Adrenal gland (tissue), 12 donors: ENCODE data around the gene YPEL2. TPM values are rescaled to one million over a fixed set of nuclear protein-coding genes. Genes with fewer than 3 reads are reported as not detected.
A peak's percentile ranks its signal among the peaks of the same experiment; 100 is the strongest.
"Not testable (repeated sequence)": the region's sequence is repeated elsewhere in the genome, so short reads cannot be mapped to it uniquely, and the experiment has no call there.

ENCODE experiments used
- DNase-seq, 7 donors: peaks; one replicate each; pipeline ENCODE4 v3.0.0-alpha.2; 2019 to 2020
- H3K27ac ChIP-seq, 5 donors: fragments of 200-600 bp; sonication (generic) in 4 of 5; 1 replicate in 3 of 5; 2 replicates in 2 of 5; pipeline versions ENCODE4 v1.5.1 to v1.8.0; 2016 to 2020; ENCODE audit warnings: mild to moderate bottlenecking in 1 of 5
- H3K27me3 ChIP-seq: fragments of 200-600 bp; 2 replicates; pipeline ENCODE4 v1.8.0; 2021
- H3K36me3 ChIP-seq, 2 donors: fragments of 200-600 bp; replicated peaks in 1 of 2; 1 replicate in 1 of 2; 2 replicates in 1 of 2; pipeline versions ENCODE4 v1.5.1 to v1.8.0; 2018 to 2022
- H3K4me1 ChIP-seq, 2 donors: fragments of 200-600 bp; replicated peaks in 1 of 2; 1 replicate in 1 of 2; 2 replicates in 1 of 2; pipeline versions ENCODE4 v1.5.1 to v1.8.0; 2018 to 2021
- H3K4me3 ChIP-seq, 4 donors: fragments of 200-600 bp; sonication (generic) in 3 of 4; one replicate each; pipeline ENCODE4 v1.5.1; 2016 to 2018
- H3K9me3 ChIP-seq, 3 donors: fragments of 200-600 bp; sonication (generic) in 1 of 3; replicated peaks in 1 of 3; 1 replicate in 2 of 3; 2 replicates in 1 of 3; pipeline versions ENCODE4 v1.5.1 to v1.8.0; 2016 to 2021
- POLR2A ChIP-seq, 2 donors: fragments of 450-650 bp; IDR thresholded peaks; one replicate each; pipeline ENCODE4 v1.6.1; 2017; ENCODE audit warnings: antibody characterized with exemption in 2 of 2, mild to moderate bottlenecking in 2 of 2, moderate library complexity in 1 of 2
- WGBS, 4 donors: extraction: QIAGEN DNeasy Blood & Tissue Kit in 2 of 4; methylation state at CpG; one replicate each; pipeline versions ENCODE4 v1.1.5 to v1.1.7; 2013 to 2017; 5-methylcytosine and 5-hydroxymethylcytosine counted together
- intact Hi-C, 2 donors: fragments of 100-400 bp; cut with DNase I; formaldehyde crosslinking; loops; one replicate each; pipeline versions ENCODE4 v1.14.1 to v1.15.0; 2022 to 2023
- polyA plus RNA-seq, 3 donors: library from polyadenylated mRNA; stranded (reverse); fragments of 200-250 nt in 2 of 3; fragments of 350-450 nt in 1 of 3; fragmentation: Illumina TruSeq in 1 of 3; extraction: RNeasy Lipid Tissue Mini Kit (QIAGEN cat#74804) in 1 of 3; gene quantifications; one replicate each; pipeline ENCODE4 v1.2.3, GENCODE V29; 2013 to 2014
- total RNA-seq, 9 donors: library from RNA; depleted of rRNA in 4 of 9; stranded (reverse); fragments of >200 nt in 4 of 9; fragments of 120-200 nt in 1 of 9; fragmentation: NEBNext Ultra II Directional in 1 of 9; extraction: Animal tissue kit (Norgen Biotek cat#: 25700) in 1 of 9; gene quantifications; one replicate each; pipeline versions ENCODE4 v1.1.0 to v1.2.4, GENCODE V29; 2013 to 2023
- TF ChIP-seq, protein P1 (sequence below), 6 experiments: fragments of 450-650 bp in 4 of 6; fragments of 200-600 bp in 2 of 6; sonication (generic) in 1 of 6; IDR thresholded peaks; 1 replicate in 5 of 6; 2 replicates in 1 of 6; pipeline versions ENCODE4 v1.5.1 to v1.8.0; 2016 to 2021; ENCODE audit warnings: antibody characterized with exemption in 6 of 6, mild to moderate bottlenecking in 2 of 6, moderate library complexity in 1 of 6
- donor health status: healthy with polysubstance abuse.
- donor health status: Bipolar disorder and iron deficiency.
- donor health status: DM: yes; HTN: yes; CAD: no.
- donor health status: DM: no; HTN: no; CAD: no.
- donor health status: DM: no; HTN: no; CAD: no.
- donor health status: DM: yes; HTN: yes; CAD: no.

Gene YPEL2
- total and polyA plus RNA-seq, 12 donors = 5.8 to 33.5 (median 18.3) TPM

DNA sequence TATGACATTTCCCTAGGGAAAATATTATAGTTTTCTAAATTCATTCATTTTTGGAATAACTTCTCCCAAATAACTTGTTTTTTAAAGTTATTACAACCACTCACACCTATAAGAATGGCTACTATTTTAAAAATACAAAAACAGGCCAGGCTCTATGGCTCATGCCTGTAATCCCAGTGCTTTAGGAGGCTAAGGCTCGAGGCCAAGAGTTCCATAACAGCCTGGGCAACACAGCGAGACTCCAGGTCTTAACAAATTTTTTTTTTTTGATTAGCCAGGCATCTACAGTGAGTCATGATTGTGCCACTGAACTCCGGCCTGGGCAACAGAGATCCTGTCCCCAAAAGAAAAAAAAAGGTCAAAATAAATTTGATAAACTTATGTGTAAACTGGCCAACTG, 43.6 kb upstream of the YPEL2 start:
- DNase-seq = no peak
- peak overlapping the region in 1 of 5 donors; percentile 48 for H3K27ac ChIP-seq
- H3K27me3 ChIP-seq = no peaks in the 10 kb centered on the region
- no peak for TF ChIP-seq POLR2A (IDR thresholded peaks at IDR 0.05)
- TF ChIP-seq, protein P1, sequence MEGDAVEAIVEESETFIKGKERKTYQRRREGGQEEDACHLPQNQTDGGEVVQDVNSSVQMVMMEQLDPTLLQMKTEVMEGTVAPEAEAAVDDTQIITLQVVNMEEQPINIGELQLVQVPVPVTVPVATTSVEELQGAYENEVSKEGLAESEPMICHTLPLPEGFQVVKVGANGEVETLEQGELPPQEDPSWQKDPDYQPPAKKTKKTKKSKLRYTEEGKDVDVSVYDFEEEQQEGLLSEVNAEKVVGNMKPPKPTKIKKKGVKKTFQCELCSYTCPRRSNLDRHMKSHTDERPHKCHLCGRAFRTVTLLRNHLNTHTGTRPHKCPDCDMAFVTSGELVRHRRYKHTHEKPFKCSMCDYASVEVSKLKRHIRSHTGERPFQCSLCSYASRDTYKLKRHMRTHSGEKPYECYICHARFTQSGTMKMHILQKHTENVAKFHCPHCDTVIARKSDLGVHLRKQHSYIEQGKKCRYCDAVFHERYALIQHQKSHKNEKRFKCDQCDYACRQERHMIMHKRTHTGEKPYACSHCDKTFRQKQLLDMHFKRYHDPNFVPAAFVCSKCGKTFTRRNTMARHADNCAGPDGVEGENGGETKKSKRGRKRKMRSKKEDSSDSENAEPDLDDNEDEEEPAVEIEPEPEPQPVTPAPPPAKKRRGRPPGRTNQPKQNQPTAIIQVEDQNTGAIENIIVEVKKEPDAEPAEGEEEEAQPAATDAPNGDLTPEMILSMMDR (IDR thresholded peaks at IDR 0.05) = no peak
- no peak overlapping the region for H3K4me3 ChIP-seq
- no peaks in the 10 kb centered on the region for H3K36me3 ChIP-seq
- WGBS, 4 donors = 52 to 73% (median 57%) methylated on average over 3 of the region's 3 CpGs
- intact Hi-C loops = no loop called here
- H3K9me3 ChIP-seq = no peaks in the 10 kb centered on the region
- H3K4me1 ChIP-seq = no peaks in the 10 kb centered on the region

DNA sequence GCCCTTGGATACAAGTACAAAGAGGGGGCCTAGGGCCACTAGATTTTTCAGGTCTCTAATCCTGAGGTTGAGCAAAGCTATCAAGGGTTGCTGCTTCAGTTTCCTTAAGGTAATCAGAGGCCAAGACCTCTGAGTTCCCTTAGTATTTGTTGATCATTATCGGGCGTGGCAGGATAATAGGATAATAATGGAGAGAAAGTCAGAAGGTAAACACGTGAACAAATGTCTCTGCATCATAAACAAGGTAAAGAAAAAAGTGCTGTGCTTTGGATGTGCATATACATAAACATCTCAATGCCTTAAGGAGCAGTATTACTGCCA, 41.5 kb upstream of the YPEL2 start:
- no peak for DNase-seq
- no peak overlapping the region for H3K4me3 ChIP-seq
- no peaks in the 10 kb centered on the region for H3K4me1 ChIP-seq
- intact Hi-C loops = no loop called here
- 66 to 84% (median 77%) methylated on average over 3 of the region's 3 CpGs for WGBS, 4 donors
- H3K27ac ChIP-seq = no peak overlapping the region
- no peak for TF ChIP-seq POLR2A (IDR thresholded peaks at IDR 0.05)
- TF ChIP-seq, protein P1 (IDR thresholded peaks at IDR 0.05) = no peak
- no peaks in the 10 kb centered on the region for H3K27me3 ChIP-seq
- no peaks in the 10 kb centered on the region for H3K36me3 ChIP-seq
- H3K9me3 ChIP-seq = no peaks in the 10 kb centered on the region

DNA sequence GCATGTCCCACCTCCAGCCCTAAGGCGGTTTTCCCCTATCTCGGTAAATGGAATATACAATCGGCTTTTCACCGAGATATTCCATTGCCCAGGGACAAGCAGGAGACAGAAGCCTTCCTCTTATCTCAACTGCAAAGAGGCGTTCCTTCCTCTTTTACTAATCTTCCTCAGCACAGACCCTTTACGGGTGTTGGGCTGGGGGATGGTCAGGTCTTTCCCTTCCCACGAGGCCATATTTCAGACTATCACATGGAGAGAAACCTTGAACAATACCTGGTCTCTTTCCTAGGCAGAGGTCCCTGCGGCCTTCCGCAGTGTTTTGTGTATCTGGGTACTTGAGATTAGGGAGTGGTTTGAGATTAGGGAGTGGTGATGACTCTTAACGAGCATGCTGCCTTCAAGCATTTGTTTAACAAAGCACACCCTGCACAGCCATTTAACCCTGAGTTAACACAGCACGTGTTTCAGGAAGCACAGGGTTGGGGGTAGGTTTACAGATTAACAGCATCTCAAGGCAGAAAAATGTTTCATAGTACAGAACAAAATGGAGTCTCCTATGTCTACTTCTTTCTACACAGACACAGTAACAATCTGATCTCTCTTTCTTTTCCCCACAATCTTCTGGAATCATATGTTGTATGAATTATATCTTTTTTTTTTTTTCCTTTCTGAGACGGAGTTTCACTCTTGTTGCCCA, 41.0 kb upstream of the YPEL2 start:
- H3K9me3 ChIP-seq, intact Hi-C loops, H3K4me3 ChIP-seq, DNase-seq, H3K36me3 ChIP-seq, H3K27ac ChIP-seq, H3K27me3 ChIP-seq, H3K4me1 ChIP-seq: not testable (repeated sequence)
- 47 to 58% (median 55%) methylated on average over 11 to 12 of the region's 12 CpGs for WGBS, 4 donors

DNA sequence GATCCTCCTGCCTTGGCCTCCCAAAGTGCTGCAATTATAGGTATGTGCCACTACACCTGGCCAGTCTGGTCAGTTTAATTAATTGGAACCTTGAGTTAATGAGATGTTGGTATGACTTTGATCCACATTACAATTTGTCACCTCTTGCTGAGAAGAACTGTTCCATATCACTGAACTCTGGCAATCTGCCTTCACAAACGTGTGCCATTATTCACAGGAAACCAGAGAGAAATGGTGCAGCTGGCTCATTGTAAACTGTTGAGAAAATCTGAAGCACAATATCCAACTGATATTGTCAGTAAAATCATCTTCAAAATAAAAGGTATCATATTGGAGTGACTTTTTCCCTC, 39.3 kb upstream of the YPEL2 start:
- H3K4me3 ChIP-seq = no peak overlapping the region
- peak in 1 of 7 donors; percentile 21 for DNase-seq
- H3K27ac ChIP-seq = no peak overlapping the region
- H3K36me3 ChIP-seq = no peaks in the 10 kb centered on the region
- no peaks in the 10 kb centered on the region for H3K4me1 ChIP-seq
- TF ChIP-seq POLR2A (IDR thresholded peaks at IDR 0.05) = no peak
- TF ChIP-seq, protein P1 (IDR thresholded peaks at IDR 0.05) = no peak
- no peaks in the 10 kb centered on the region for H3K9me3 ChIP-seq
- intact Hi-C loops = no loop called here
- H3K27me3 ChIP-seq = no peaks in the 10 kb centered on the region
- WGBS, 4 donors = 20 to 63% (median 52%) methylated on average over 1 of the region's 1 CpG

DNA sequence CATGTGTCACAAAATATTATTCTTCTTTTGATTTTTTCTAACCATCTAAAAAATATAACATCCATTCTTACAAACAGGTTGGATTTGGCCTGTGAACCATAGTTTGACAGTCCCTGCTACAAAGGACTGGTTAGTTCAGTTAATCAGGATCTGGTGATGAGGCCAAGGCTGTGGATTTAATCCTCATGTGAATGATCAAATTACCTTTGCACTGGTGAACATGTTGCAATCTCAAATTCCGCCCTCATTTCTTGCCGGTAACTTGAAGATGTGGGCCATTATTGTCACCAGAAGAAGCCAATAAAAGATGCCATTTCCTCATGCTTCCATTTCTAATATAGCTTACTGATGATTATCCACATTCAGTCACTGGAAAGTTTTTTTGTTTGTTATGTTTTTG, 35.3 kb upstream of the YPEL2 start:
- TF ChIP-seq, protein P1 (IDR thresholded peaks at IDR 0.05) = no peak
- no peak for TF ChIP-seq POLR2A (IDR thresholded peaks at IDR 0.05)
- H3K27ac ChIP-seq = no peak overlapping the region
- no peak for DNase-seq
- H3K4me3 ChIP-seq = no peak overlapping the region
- intact Hi-C loops = no loop called here
- 92 to 100% (median 97%) methylated on average over 2 of the region's 2 CpGs for WGBS, 4 donors
- no peaks in the 10 kb centered on the region for H3K27me3 ChIP-seq
- H3K4me1 ChIP-seq = no peaks in the 10 kb centered on the region
- no peaks in the 10 kb centered on the region for H3K9me3 ChIP-seq
- H3K36me3 ChIP-seq = no peaks in the 10 kb centered on the region
